ENCODE measurements around the gene CLECL1. TPM values are rescaled to one million over a fixed set of nuclear protein-coding genes. Genes with fewer than 3 reads are reported as not detected.
"Not testable (repeated sequence)": the region's sequence is repeated elsewhere in the genome, so short reads cannot be mapped to it uniquely, and the experiment has no call there.

Gene CLECL1
- total and polyA plus RNA-seq, 9 of the 15 experiments (the other 6 are each of a cell fraction or from before 2014, with no cell fraction given), result 0.13 to 0.25 TPM; not detected in 7

DNA sequence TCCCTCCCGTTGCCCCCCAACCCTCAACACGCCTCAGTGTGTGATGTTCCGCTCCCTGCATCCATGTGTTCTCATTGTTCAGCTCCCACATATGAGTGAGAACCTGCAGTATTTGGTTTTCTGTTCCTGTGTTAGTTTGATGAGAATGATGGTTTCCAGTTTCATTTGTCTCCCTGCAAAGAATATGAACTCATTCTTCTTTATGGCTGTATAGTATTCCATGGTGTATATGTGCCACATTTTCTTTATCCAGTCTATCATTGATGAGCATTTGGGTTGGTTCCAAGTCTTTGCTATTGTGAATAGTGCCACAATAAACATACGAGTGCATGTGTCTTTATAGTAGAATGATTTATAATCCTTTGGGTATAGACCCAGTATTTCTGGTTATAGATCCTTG, 50.4 kb downstream of the CLECL1 start:
- CTCF ChIA-PET (ENCODE audit: low intra/inter-chr PET ratio); H4K20me1 ChIP-seq (replicated peaks; ENCODE audit: control insufficient read depth, insufficient read depth, low read length); H3K79me2 ChIP-seq (ENCODE audit: control insufficient read depth, insufficient read depth, low read length); H3K9ac ChIP-seq (ENCODE audit: insufficient read depth in 1 of 2, low read depth in 2 of 2, low read length in 2 of 2); FAIRE-seq; POLR2A ChIA-PET; ATAC-seq; DNase-seq (ENCODE audit: extremely low read depth in 1 of 4, low spot score in 3 of 4); H3K9me3 ChIP-seq (replicated peaks; ENCODE audit: control insufficient read depth, insufficient read depth, low read depth, low read length); intact Hi-C loops (cut with micrococcal nuclease); in situ Hi-C loops (cut with MboI); H3K27me3 ChIP-seq (ENCODE audit: control insufficient read depth in 2 of 2, insufficient read depth in 2 of 2, low read length in 2 of 2); H3K4me3 ChIP-seq; H3K36me3 ChIP-seq (ENCODE audit: control insufficient read depth, insufficient read depth, low read length); H3K9me1 ChIP-seq (ENCODE audit: control insufficient read depth, insufficient read depth, low read length); H2AFZ ChIP-seq (ENCODE audit: low read depth, low read length); H3K4me2 ChIP-seq (ENCODE audit: insufficient read depth, low read length); H3K27ac ChIP-seq (ENCODE audit: extremely low read depth, low read depth, low read length); BruUV-seq (replicated peaks): not testable (repeated sequence)
- 88% methylated on average over 4 of the region's 4 CpGs for WGBS (ENCODE audit: insufficient coverage, low coverage, missing lambda C conversion rate)
- TF ChIP-seq ZNF146 (CRISPR knock-in tag; IDR thresholded peaks at IDR 0.05; ENCODE audit: unreplicated experiment), result peak; percentile 71
- H3K4me1 ChIP-seq (replicated peaks in 1 of 2; ENCODE audit: control insufficient read depth in 2 of 2, insufficient read depth in 2 of 2, low read length in 2 of 2), result peaks cover 4 to 14% of the 10 kb centered on the region in 2 experiments; a peak in 3 of 5 replicates

DNA sequence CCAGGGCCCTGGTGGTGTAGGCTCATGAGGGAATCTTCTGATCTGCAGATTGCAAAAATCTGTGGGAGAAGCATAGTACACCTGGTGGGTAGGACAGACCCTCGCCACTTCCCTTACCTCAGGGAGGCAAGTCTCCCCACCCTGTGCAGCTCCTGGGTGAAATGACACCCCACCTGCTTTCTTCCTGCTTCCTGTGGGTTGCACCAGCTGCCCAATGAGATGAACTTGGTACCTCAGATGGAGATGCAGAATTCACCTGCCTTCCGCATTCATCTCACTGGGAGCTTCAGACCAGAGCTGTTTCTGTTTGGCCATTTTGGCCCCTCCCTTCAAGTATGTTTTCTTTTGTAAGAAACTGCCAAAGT, 58.7 kb downstream of the CLECL1 start:
- Histone ChIP-seq H3K4me2 (ENCODE audit: insufficient read depth, low read length) (peak overlapping the region; percentile 71), H3K4me1 (replicated peaks in 1 of 2; ENCODE audit: control insufficient read depth in 2 of 2, insufficient read depth in 2 of 2, low read length in 2 of 2) (peaks cover 9 to 17% of the 10 kb centered on the region in 2 experiments; a peak in 4 of 5 replicates), H3K27me3 (ENCODE audit: control insufficient read depth in 2 of 2, insufficient read depth in 2 of 2, low read length in 2 of 2) (no peaks in the 10 kb centered on the region), H3K27ac (ENCODE audit: extremely low read depth, low read depth, low read length) (peak overlapping the region; percentile 75), H3K79me2 (ENCODE audit: control insufficient read depth, insufficient read depth, low read length) (no peaks in the 10 kb centered on the region), H3K4me3 (no peak overlapping the region), H3K36me3 (ENCODE audit: control insufficient read depth, insufficient read depth, low read length) (no peaks in the 10 kb centered on the region), H2AFZ (ENCODE audit: low read depth, low read length) (peak overlapping the region; percentile 61; the same call in 1 of the 2 replicates), H3K9me1 (ENCODE audit: control insufficient read depth, insufficient read depth, low read length) (no peaks in the 10 kb centered on the region), H3K9me3 (replicated peaks; ENCODE audit: control insufficient read depth, insufficient read depth, low read depth, low read length) (no peaks in the 10 kb centered on the region), H3K9ac (ENCODE audit: insufficient read depth in 1 of 2, low read depth in 2 of 2, low read length in 2 of 2) (peak overlapping the region; percentile 39 to 80; a peak in 2 of 4 replicates), H4K20me1 (replicated peaks; ENCODE audit: control insufficient read depth, insufficient read depth, low read length) (no peaks in the 10 kb centered on the region)
- CTCF ChIA-PET (ENCODE audit: low intra/inter-chr PET ratio), result no interaction called here
- ATAC-seq (peak; percentile 30), FAIRE-seq (peak; percentile 70), DNase-seq (ENCODE audit: extremely low read depth in 1 of 4, low spot score in 3 of 4) (peak in 1 of 4 experiments; percentile 6)
- BruUV-seq (replicated peaks), result no TSS peak
- intact Hi-C loops (cut with micrococcal nuclease), result no loop called here
- 93% methylated on average over 2 of the region's 2 CpGs for WGBS (ENCODE audit: insufficient coverage, low coverage, missing lambda C conversion rate)
- POLR2A ChIA-PET, result interaction anchor here (0.6 to 1.0 kb wide), 5 partner anchors 11 to 226 kb away, joined by 3 to 9 read pairs (median 3); no protein-coding TSS in a partner anchor
- in situ Hi-C loops (cut with MboI), result no loop called here
- no peak for TF ChIP-seq POLR3G (IDR thresholded peaks at IDR 0.05; ENCODE audit: extremely low read depth, insufficient read length, insufficient replicate concordance)
- TF ChIP-seq HMGN3 (IDR thresholded peaks at IDR 0.05; ENCODE audit: borderline replicate concordance, extremely low read depth, insufficient read length, low read depth, low read length), result no peak
- no peak for TF ChIP-seq ZC3H4 (CRISPR knock-in tag; IDR thresholded peaks at IDR 0.05; ENCODE audit: borderline replicate concordance)
- TF ChIP-seq PCBP1 (IDR thresholded peaks at IDR 0.05; ENCODE audit: low read depth, low read length, poor library complexity, severe bottlenecking), result no peak
- no peak for TF ChIP-seq PTBP1 (IDR thresholded peaks at IDR 0.05; ENCODE audit: low read depth, low read length)
- no peak for TF ChIP-seq IRF2 (CRISPR knock-in tag; IDR thresholded peaks at IDR 0.05)
- TF ChIP-seq TGIF2 (CRISPR knock-in tag; IDR thresholded peaks at IDR 0.05), result no peak
- TF ChIP-seq, protein P1, sequence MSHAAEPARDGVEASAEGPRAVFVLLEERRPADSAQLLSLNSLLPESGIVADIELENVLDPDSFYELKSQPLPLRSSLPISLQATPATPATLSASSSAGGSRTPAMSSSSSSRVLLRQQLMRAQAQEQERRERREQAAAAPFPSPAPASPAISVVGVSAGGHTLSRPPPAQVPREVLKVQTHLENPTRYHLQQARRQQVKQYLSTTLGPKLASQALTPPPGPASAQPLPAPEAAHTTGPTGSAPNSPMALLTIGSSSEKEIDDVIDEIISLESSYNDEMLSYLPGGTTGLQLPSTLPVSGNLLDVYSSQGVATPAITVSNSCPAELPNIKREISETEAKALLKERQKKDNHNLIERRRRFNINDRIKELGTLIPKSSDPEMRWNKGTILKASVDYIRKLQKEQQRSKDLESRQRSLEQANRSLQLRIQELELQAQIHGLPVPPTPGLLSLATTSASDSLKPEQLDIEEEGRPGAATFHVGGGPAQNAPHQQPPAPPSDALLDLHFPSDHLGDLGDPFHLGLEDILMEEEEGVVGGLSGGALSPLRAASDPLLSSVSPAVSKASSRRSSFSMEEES (CRISPR knock-in tag; IDR thresholded peaks at IDR 0.05), result no peak
- no peak for TF ChIP-seq POLR2B (IDR thresholded peaks at IDR 0.05; ENCODE audit: low read depth, partially characterized antibody)
